Fibroblast of lung (primary cell): ENCODE measurements around the gene CEACAM18.

Experiments
- EZH2 ChIP-seq: IDR thresholded peaks from 2 replicates; pipeline ENCODE4 v1.5.1; 2012; ENCODE audit warnings: low read length, control low read depth, mild to moderate bottlenecking; ENCODE audit errors: missing control alignments
- TF ChIP-seq, protein P1 (sequence below), 2 donors: IDR thresholded peaks in 1 of 2; conservative IDR thresholded peaks in 1 of 2; 1 replicate in 1 of 2; 2 replicates in 1 of 2; pipeline ENCODE4 v1.5.1; 2011 to 2012; ENCODE audit warnings: low read length in 2 of 2, control low read depth in 1 of 2, inconsistent platforms in 1 of 2, low read depth in 1 of 2, mild to moderate bottlenecking in 1 of 2

DNA sequence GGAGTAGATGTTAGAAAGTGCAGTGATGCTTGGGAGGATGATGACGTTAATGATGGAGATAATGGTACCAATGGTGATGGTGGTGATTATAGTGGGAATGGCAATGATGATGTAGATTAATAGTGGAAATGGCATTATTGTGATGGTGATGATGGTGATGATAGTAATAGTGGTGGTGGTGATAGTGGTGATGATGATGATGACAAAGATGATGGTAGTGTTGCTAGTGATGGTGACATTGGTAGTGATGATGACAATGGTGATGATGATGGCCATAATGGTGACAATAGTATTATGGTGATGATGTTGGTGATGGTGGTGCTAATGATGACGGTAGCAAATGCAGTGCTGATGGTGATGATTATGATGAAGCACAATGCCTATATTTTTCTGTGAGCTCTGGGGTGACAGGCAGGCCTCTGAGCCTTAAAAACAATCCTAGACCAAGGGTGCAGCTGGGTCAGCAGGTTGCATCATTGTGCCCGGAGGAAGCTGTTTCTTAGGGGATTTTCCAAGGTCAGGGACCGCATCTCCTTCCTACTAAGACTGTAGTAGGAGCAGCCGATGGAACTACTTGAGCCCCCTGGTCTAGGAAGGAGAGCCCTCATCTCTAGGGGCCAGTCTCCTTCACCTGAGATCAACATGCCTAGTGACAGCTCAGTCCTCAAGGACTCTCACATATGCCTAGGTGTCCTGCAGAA lies 7.8 kb downstream of the CEACAM18 start:
- no peak for TF ChIP-seq EZH2
- TF ChIP-seq, protein P1, sequence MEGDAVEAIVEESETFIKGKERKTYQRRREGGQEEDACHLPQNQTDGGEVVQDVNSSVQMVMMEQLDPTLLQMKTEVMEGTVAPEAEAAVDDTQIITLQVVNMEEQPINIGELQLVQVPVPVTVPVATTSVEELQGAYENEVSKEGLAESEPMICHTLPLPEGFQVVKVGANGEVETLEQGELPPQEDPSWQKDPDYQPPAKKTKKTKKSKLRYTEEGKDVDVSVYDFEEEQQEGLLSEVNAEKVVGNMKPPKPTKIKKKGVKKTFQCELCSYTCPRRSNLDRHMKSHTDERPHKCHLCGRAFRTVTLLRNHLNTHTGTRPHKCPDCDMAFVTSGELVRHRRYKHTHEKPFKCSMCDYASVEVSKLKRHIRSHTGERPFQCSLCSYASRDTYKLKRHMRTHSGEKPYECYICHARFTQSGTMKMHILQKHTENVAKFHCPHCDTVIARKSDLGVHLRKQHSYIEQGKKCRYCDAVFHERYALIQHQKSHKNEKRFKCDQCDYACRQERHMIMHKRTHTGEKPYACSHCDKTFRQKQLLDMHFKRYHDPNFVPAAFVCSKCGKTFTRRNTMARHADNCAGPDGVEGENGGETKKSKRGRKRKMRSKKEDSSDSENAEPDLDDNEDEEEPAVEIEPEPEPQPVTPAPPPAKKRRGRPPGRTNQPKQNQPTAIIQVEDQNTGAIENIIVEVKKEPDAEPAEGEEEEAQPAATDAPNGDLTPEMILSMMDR (conservative IDR thresholded peaks at IDR 0.05 in 1 of 2, IDR thresholded peaks at IDR 0.05 in 1 of 2; ENCODE audit: low read depth in 1 of 2, low read length in 2 of 2): no peak
